Right ventricle myocardium inferior (tissue), 1 donor: ENCODE data around the gene ZNF747. TPM values are rescaled to one million over a fixed set of nuclear protein-coding genes. Genes with fewer than 3 reads are reported as not detected.
"Not testable (repeated sequence)": the region's sequence is repeated elsewhere in the genome, so short reads cannot be mapped to it uniquely, and the experiment has no call there.

ENCODE experiments used
- ATAC-seq: fragments of 200-7000 bp; cut with Tn5 transposase; one replicate; pipeline ENCODE4 v1.9.1; 2020; ENCODE audit warnings: mild to moderate bottlenecking, moderate library complexity
- DNase-seq: peaks from one replicate; pipeline ENCODE4 v3.0.0; 2021; ENCODE audit errors: missing footprints
- intact Hi-C: fragments of 100-400 bp; cut with DNase I; formaldehyde crosslinking; loops from one replicate; pipeline ENCODE4 v1.11.0; 2022
- total RNA-seq: library from RNA; stranded (reverse); fragmentation: NEBNext Ultra II Directional; extraction: Animal tissue kit (Norgen Biotek cat#: 25700); gene quantifications from one replicate; pipeline ENCODE4 v1.2.1, GENCODE V29; 2021
- donor health status: DM: no; HTN: yes; CAD: no; lungs with severe emphysema.

The ZNF747 gene
- total RNA-seq, 1 donor from 2014 or later = 5.7 TPM

DNA sequence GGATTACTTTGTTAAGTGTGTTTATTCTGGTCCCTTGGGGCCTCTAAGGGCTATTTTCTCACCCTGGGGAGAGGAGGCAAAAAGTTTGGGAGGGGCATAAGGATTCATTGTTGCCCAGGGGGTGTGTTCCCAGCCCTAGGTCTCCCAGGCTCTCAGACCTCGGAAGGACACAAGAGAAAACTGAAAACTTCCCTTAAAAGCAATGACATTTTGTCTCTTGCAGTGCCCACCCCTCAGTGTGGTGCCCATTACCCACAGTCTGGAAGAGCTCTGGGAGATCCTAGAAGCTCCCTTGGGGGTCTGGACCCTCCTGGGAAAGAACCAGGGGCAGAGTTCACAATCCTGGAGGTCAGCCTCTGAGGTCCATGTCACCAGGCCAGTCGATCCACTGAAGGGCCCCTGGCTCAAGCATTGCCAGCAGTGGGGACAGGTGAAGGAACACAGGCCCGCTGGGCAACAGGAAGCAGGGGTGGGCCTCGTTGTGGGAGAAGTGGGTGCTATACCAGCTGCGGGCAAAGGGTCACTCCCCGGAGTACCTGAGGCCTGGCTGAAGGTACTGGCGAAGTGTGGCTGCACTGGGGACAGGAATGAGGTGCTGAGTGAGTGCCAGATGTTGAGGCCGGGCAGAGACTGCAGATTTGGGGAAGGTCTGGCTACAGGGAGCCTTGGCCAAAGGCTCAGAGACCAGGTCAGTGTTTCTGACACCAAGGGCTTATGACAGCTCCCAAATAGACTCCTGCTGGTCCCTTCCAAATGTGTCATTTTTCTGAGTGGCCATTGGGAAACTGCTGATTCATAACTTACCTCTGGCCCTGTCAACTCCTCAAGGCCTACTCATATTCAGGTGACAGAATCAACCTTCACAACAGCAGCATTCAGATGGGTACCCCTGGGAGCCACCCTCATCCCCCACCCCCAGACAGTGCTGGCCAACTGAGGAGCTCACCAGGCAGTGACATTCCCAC lies 4.6 kb upstream of the ZNF747 start:
- DNase-seq = no peak
- intact Hi-C loops = no loop called here
- ATAC-seq = peak; percentile 77

DNA sequence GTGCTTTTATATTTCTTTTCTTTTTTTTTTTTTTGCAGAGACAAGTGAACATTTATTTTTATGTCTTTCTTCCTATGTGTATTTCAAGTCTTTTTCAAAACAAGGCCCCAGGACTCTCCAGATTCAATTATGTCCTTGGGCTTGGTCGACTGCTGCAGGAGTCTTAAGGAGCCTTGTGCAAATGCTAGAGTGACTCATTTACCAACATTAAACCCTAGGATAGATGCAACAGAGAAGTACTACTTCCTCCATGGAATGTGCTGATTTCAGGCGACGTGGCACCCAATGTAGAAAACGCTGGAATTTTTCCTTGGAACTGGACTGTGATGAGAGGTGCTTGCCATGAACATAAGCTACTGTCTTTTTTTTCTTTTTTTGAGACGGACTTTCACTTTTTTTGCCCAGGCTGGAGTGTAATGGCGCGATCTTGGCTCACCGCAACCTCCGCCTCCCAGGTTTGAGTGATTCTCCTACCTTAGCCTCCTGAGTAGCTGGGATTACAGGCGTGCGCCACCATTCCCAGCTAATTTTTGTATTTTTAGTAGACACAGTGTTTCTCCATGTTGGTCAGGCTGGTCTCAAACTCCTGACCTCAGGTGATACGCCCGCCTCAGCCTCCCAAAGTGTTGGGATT lies 1.9 kb upstream of the ZNF747 start:
- intact Hi-C loops, DNase-seq, ATAC-seq: not testable (repeated sequence)

DNA sequence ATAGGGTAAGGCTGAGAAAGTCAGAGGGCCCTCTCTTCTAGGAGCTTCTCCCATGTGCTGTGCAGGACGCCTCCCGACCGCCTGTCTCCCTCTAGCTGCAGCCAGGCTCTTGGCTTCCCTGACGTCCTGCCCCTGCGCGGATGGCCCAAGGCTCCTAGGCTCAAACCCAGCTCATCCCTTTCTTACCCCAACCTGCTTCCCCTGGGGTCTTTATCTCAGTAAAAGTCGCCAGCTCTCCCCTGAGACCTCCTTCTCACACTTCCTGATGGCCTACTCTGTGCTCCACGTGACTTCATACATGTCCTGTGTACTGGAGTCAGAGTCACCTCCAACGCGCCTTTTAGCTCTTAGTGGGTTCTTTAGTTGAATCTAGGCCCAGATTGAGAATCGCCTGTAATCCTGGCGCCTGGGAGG lies 1.1 kb upstream of the ZNF747 start:
- intact Hi-C loops = loop anchor here (1.0 kb wide), 2 partner anchors 23 to 36 kb away; partner anchors contain the start of genes ZNF688 and ZNF764
- ATAC-seq = peak; percentile 66
- DNase-seq = peak; percentile 79

GRCh38 chr16:30535106-30535776 lies 583 bp upstream of the ZNF747 start:
- DNase-seq = no peak
- ATAC-seq = peak; percentile 0
- intact Hi-C loops = loop anchor here (1.0 kb wide), 2 partner anchors 23 to 36 kb away; partner anchors contain the start of genes ZNF688 and ZNF764

DNA sequence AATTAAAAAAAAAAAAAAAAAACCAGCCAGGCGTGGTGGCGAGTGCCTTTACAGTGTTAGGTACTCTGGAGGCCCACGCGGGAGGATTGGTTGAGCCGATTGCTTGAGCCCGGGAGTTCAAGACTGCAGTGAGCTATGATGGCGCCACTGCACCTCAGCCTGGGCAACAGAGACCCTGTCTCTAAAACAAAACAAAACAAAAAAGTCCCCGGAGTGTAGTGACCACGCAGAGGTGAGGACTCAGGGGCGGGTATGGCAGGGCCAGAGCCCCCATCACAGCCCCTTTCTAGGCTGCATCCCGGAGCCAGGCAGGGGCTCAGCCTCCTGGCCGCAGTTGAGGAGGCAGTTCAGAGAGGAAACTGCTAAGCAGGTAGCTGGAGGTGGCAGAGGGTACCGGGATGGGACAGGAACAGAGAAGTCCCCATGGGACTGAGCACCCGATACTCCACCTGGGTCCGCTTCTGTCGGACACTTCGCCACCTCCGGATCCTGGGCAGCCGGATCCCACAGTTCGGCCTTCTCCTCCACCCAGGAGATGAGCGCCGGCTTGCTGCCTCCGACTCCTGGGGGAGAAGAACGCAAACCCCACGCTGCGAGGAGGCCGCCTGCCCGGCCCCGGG lies 800 bp downstream of the ZNF747 start:
- ATAC-seq (no peak), DNase-seq (no peak)
- intact Hi-C loops = no loop called here

GRCh38 chr16:30533146-30533522 lies 1.5 kb downstream of the ZNF747 start:
- DNase-seq = no peak
- intact Hi-C loops = no loop called here
- ATAC-seq = no peak

- DNase-seq (no peak), ATAC-seq (no peak)
- intact Hi-C loops = no loop called here
These were observed 2.1 kb downstream of the ZNF747 start for GRCh38 chr16:30532285-30533145.

- no peak for DNase-seq
- intact Hi-C loops = no loop called here
- ATAC-seq = no peak
These were observed 4.3 kb downstream of the ZNF747 start for GRCh38 chr16:30530163-30531037.

DNA sequence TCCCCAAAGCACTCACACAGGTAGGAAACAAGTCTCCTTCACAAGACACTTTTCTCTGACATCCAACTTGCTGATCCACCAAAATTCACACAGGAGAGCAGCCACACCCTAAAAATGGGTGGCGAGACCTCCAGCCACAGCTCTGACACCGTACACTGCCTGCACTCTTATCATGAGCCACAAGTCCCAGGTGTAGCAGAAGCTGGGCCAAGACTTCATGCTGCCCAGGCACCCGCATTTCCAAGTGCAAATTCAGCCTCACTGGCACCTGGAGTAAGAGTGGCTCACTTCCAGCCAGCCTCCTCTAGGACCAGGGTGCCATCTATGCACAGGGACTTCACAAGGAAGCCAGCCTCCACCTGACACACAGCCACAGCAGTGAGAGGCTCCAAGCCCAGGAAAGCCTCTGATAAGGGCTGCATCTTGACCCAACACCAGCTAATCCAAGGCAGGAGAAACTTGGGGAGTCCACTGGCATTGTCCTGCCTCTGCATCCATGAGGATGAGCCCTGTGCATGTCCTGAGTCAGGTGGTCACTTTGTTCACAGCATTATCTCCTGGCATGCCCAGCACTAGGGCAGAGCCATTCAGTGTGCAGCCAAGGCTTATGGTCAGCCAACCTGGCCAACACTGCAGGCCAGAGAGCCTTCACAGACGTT lies 5.7 kb downstream of the ZNF747 start:
- no peak for ATAC-seq
- intact Hi-C loops = loop anchor here (5.0 kb wide), 1 partner anchor 82 kb away; the partner anchor contains the start of gene SEPHS2
- DNase-seq = no peak

DNA sequence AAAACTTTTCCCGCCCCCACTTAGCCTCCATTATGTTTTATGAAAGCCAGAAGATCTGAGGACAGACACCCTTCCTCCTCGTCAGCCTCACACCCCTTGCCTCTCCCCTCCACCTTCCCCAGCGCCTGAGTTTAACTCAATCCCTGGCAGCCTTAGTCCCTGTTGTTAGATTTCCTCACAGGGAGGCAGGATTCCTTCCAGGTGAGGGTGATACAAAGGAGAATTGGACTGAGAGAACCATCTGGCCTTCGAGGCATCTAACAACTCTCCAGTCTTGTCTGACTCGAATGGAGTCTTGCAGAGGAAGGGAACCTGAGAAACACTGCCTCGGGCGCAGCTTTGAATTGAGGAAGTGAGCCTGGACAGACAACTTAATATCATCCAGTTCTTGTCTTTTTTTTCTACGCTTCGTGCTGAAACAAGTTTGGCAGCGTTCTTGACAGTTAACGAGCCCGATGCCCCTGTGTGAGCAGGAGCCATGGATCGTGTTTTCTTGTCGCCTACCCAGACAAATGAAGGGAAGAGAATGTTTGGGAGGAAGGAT lies 7.0 kb downstream of the ZNF747 start:
- intact Hi-C loops = loop anchor here (1.0 to 5.0 kb wide), 2 partner anchors 80 to 123 kb away; partner anchors contain the start of genes PRR14 and SEPHS2
- ATAC-seq (no peak), DNase-seq (no peak)

GRCh38 chr16:30526823-30527634 lies 7.6 kb downstream of the ZNF747 start:
- ATAC-seq (peak; percentile 94), DNase-seq (peak; percentile 100)
- intact Hi-C loops = loop anchor here (1.0 to 5.0 kb wide), 2 partner anchors 80 to 123 kb away; partner anchors contain the start of genes PRR14 and SEPHS2

GRCh38 chr16:30526137-30526822 lies 8.4 kb downstream of the ZNF747 start, which contains the start of gene ZNF768:
Gene ZNF768, minus strand, starts transcription at chr16:30526566. Its CDS starts 153 bp downstream, at chr16:30526413.
- peak; percentile 83 for DNase-seq
- intact Hi-C loops = loop anchor here (5.0 kb wide), 1 partner anchor 79 kb away; the partner anchor contains the start of gene SEPHS2
- peak; percentile 52 for ATAC-seq

GRCh38 chr16:30525844-30526136 lies 8.9 kb downstream of the ZNF747 start:
- no peak for ATAC-seq

More at GRCh38 chr16:30525844-30526136, 8.9 kb downstream of the ZNF747 start:
- DNase-seq = no peak
- intact Hi-C loops = loop anchor here (5.0 kb wide), 1 partner anchor 78 kb away; the partner anchor contains the start of gene SEPHS2
